ENCODE measurements around the gene SPINK5.

SPINK5 gene

DNA sequence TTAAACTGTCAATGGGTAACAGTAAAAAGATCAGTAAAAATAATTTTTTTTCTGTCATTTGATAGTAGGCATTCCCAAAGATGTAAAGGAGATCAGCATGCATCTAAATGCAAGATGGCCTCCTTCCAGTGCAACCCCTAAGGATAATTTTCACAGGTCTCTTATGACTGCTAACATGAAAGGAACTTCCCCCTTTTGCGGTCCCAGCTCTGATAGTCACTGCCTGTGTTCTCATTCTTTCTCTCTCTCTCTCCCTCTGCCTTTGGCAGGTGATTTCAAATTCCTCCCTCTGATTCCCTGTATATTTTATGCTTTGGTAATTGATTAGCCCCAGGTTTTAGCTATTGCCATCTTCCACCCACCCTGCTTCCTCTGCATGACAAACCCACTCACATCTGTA is 113.4 kb downstream of the SPINK5 start:
- no peak for DNase-seq (ENCODE audit: low read depth, low spot score)

- DNase-seq (ENCODE audit: low read depth, low spot score): no peak
These were observed 115.5 kb downstream of the SPINK5 start for GRCh38 chr5:148179234-148179824.

DNA sequence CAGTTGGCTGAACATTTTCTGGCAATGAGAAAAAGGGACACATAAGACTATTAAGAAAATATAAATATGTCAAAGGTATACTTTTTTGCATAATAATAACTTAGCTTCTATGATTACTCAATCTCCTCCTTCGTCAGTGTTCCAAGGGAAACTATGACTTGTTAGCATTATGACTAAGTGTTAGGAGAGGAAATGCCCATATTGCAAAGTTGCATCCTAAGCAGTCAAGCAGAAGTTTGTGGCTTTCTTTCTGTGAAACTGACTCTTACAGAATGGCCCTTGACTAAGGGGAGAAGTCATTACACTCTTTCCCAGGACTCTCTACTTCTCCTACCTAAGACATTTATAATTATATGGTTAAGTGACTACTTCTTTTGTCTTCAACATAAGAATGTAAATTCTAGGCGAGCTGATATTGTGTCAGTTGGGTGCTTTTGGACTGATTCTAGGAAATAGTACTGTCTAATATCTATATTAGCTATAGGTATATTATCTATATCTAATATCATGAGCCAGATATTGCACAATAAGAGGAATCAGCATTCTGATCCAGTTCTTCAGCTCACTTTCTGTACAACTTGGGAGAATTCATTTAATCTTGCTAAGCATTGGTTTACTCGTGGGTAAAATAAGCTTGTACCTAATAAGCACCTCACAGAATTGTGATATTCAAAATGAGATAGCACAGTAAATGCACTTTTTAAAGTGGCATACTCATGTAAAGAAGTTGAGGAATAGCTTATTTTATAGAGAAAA is 122.6 kb downstream of the SPINK5 start:
- DNase-seq (ENCODE audit: low read depth, low spot score): no peak
